Liver (tissue), 9 donors: ENCODE data around the gene EDRF1. TPM values are rescaled to one million over a fixed set of nuclear protein-coding genes. Genes with fewer than 3 reads are reported as not detected.

Experiments
- DNase-seq: peaks from one replicate; pipeline ENCODE4 v3.0.0-alpha.2; 2017; ENCODE audit warnings: low spot score
- H3K27ac ChIP-seq, 2 donors: one replicate each; pipeline ENCODE4 v1.7.0; 2013; ENCODE audit warnings: inconsistent platforms in 2 of 2, low read length in 2 of 2, control low read depth in 1 of 2, low read depth in 1 of 2, mild to moderate bottlenecking in 1 of 2
- H3K27me3 ChIP-seq, 4 donors: one replicate each; pipeline versions ENCODE4 v1.6.1 to v1.7.0; 2013; ENCODE audit warnings: low read length in 3 of 4, inconsistent platforms in 1 of 4, mild to moderate bottlenecking in 1 of 4, moderate library complexity in 1 of 4; ENCODE audit not compliant: control insufficient read depth in 4 of 4, insufficient read depth in 4 of 4
- H3K36me3 ChIP-seq, 4 donors: one replicate each; pipeline versions ENCODE4 v1.6.1 to v1.7.0; 2013; ENCODE audit warnings: low read length in 3 of 4, mild to moderate bottlenecking in 3 of 4, low read depth in 1 of 4, moderate library complexity in 1 of 4; ENCODE audit not compliant: control insufficient read depth in 4 of 4, insufficient read depth in 3 of 4
- H3K4me1 ChIP-seq, 4 donors: one replicate each; pipeline versions ENCODE4 v1.6.1 to v1.7.0; 2013; ENCODE audit warnings: low read length in 3 of 4, mild to moderate bottlenecking in 3 of 4, moderate library complexity in 1 of 4; ENCODE audit not compliant: control insufficient read depth in 4 of 4, insufficient read depth in 4 of 4
- H3K4me3 ChIP-seq, 3 donors: one replicate each; pipeline versions ENCODE4 v1.6.1 to v1.7.0; 2013; ENCODE audit warnings: low read length in 3 of 3, control low read depth in 1 of 3, low read depth in 1 of 3, mild to moderate bottlenecking in 1 of 3
- H3K9ac ChIP-seq, 2 donors: one replicate each; pipeline ENCODE4 v1.7.0; 2013; ENCODE audit warnings: low read length in 2 of 2, mild to moderate bottlenecking in 2 of 2, moderate library complexity in 2 of 2, control low read depth in 1 of 2, low read depth in 1 of 2
- H3K9me3 ChIP-seq, 4 donors: one replicate each; pipeline versions ENCODE4 v1.6.1 to v1.7.0; 2013; ENCODE audit warnings: low read length in 3 of 4; ENCODE audit not compliant: control insufficient read depth in 4 of 4
- EGR1 ChIP-seq, 2 donors: IDR thresholded peaks; 2 replicates each; pipeline ENCODE4 v1.6.1; 2016 to 2018; ENCODE audit warnings: antibody characterized with exemption in 2 of 2, low read depth in 2 of 2
- FOXA1 ChIP-seq: IDR thresholded peaks from 2 replicates; pipeline ENCODE4 v1.6.1; 2016; ENCODE audit warnings: antibody characterized with exemption
- FOXA2 ChIP-seq: IDR thresholded peaks from 2 replicates; pipeline ENCODE4 v1.6.1; 2016; ENCODE audit warnings: antibody characterized with exemption
- GABPA ChIP-seq, 2 donors: IDR thresholded peaks in 1 of 2; conservative IDR thresholded peaks in 1 of 2; 2 replicates each; pipeline ENCODE4 v1.6.1; 2016; ENCODE audit warnings: antibody characterized with exemption in 2 of 2, mild to moderate bottlenecking in 1 of 2, moderate library complexity in 1 of 2
- HNF4A ChIP-seq, 2 donors: conservative IDR thresholded peaks; 2 replicates each; pipeline ENCODE4 v1.6.1; 2016; ENCODE audit warnings: antibody characterized with exemption in 2 of 2, mild to moderate bottlenecking in 2 of 2
- HNF4G ChIP-seq: IDR thresholded peaks from 2 replicates; pipeline ENCODE4 v1.6.1; 2016; ENCODE audit warnings: antibody characterized with exemption
- JUND ChIP-seq, 2 donors: IDR thresholded peaks; 2 replicates each; pipeline ENCODE4 v1.6.1; 2016; ENCODE audit warnings: antibody characterized with exemption in 2 of 2
- NR2F2 ChIP-seq: IDR thresholded peaks from 2 replicates; pipeline ENCODE4 v1.6.1; 2016; ENCODE audit warnings: antibody characterized with exemption
- RAD21 ChIP-seq, 2 donors: IDR thresholded peaks; 2 replicates each; pipeline ENCODE4 v1.6.1; 2016; ENCODE audit warnings: antibody characterized with exemption in 2 of 2, mild to moderate bottlenecking in 2 of 2
- RXRA ChIP-seq, 2 donors: IDR thresholded peaks; 2 replicates each; pipeline ENCODE4 v1.6.1; 2017 to 2018; ENCODE audit warnings: antibody characterized with exemption in 2 of 2, mild to moderate bottlenecking in 1 of 2
- SP1 ChIP-seq: IDR thresholded peaks from 2 replicates; pipeline ENCODE4 v1.6.1; 2018; ENCODE audit warnings: antibody characterized with exemption, mild to moderate bottlenecking
- TAF1 ChIP-seq: conservative IDR thresholded peaks from 2 replicates; pipeline ENCODE4 v1.6.1; 2016; ENCODE audit warnings: antibody characterized with exemption, mild to moderate bottlenecking
- YY1 ChIP-seq: IDR thresholded peaks from 2 replicates; pipeline ENCODE4 v1.6.1; 2016; ENCODE audit warnings: antibody characterized with exemption, mild to moderate bottlenecking
- WGBS: extraction: QIAGEN DNeasy Blood & Tissue Kit; methylation state at CpG from one replicate; pipeline ENCODE4 v1.1.7; 2013; 5-methylcytosine and 5-hydroxymethylcytosine counted together
- polyA plus RNA-seq, 2 donors: library from polyadenylated mRNA; stranded (reverse) in 1 of 2; unstranded in 1 of 2; fragments of 200-250 nt in 1 of 2; fragments of >200 nt in 1 of 2; fragmentation: Nextera tagmentation in 1 of 2; extraction: Ambion mirVana in 1 of 2; gene quantifications; one replicate each; pipeline versions ENCODE4 v1.2.1 to v1.2.3, GENCODE V29; 2013 to 2015
- total RNA-seq, 2 donors: library from RNA; depleted of rRNA; stranded (reverse); fragments of >200 nt; gene quantifications; one replicate each; pipeline ENCODE4 v1.2.3, GENCODE V29; 2014
- TF ChIP-seq, protein P1 (sequence below): IDR thresholded peaks from 2 replicates; pipeline ENCODE4 v1.6.1; 2016; ENCODE audit warnings: antibody characterized with exemption
- TF ChIP-seq, protein P2 (sequence below): IDR thresholded peaks from 2 replicates; pipeline ENCODE4 v1.6.1; 2016; ENCODE audit warnings: antibody characterized with exemption
- TF ChIP-seq, protein P3 (sequence below): fragments of 150-350 bp; IDR thresholded peaks from 2 replicates; pipeline ENCODE4 v1.5.1; 2017; ENCODE audit warnings: improper control_type of control experiment, low read depth, low read length; ENCODE audit not compliant: missing input control
- TF ChIP-seq, protein P4 (sequence below): IDR thresholded peaks from 2 replicates; pipeline ENCODE4 v1.6.1; 2016; ENCODE audit warnings: antibody characterized with exemption
- TF ChIP-seq, protein P5 (sequence below): IDR thresholded peaks from 2 replicates; pipeline ENCODE4 v1.6.1; 2016; ENCODE audit warnings: antibody characterized with exemption, mild to moderate bottlenecking
- donor health status: healthy.
- donor health status: healthy.
- donor health status: healthy.
- donor health status: healthy.
- donor health status: healthy.

EDRF1 gene
- total and polyA plus RNA-seq, 4 donors, result 3.9 to 17.0 (median 9.2) TPM

DNA sequence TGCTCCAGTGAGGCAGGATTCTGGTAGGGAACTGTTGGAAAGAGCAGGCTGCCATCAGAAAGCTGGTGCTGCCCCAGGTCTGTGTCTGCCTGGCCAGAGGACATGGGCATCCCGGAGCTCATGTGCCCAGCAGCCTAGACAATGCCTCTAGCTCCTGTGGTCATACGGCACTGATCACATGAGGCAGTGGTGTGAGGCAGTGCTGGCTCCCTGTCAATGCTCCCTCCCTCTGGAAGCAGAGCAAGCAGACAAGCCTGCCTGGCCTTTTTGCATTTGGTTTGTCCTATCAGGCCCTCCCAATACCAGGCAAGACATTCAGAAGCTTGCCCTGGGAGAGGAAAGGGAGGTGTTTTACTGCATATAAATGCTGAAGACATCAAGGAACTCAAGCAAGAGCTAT lies 75.6 kb downstream of the EDRF1 start (continued):
- TF ChIP-seq, protein P1, sequence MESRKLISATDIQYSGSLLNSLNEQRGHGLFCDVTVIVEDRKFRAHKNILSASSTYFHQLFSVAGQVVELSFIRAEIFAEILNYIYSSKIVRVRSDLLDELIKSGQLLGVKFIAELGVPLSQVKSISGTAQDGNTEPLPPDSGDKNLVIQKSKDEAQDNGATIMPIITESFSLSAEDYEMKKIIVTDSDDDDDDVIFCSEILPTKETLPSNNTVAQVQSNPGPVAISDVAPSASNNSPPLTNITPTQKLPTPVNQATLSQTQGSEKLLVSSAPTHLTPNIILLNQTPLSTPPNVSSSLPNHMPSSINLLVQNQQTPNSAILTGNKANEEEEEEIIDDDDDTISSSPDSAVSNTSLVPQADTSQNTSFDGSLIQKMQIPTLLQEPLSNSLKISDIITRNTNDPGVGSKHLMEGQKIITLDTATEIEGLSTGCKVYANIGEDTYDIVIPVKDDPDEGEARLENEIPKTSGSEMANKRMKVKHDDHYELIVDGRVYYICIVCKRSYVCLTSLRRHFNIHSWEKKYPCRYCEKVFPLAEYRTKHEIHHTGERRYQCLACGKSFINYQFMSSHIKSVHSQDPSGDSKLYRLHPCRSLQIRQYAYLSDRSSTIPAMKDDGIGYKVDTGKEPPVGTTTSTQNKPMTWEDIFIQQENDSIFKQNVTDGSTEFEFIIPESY, result no peak
- TF ChIP-seq RAD21 (IDR thresholded peaks at IDR 0.05), result no peak
- TF ChIP-seq FOXA2, result no peak
- no peak for TF ChIP-seq JUND (IDR thresholded peaks at IDR 0.05)
- TF ChIP-seq GABPA (IDR thresholded peaks at IDR 0.05 in 1 of 2, conservative IDR thresholded peaks at IDR 0.05 in 1 of 2), result no peak

DNA sequence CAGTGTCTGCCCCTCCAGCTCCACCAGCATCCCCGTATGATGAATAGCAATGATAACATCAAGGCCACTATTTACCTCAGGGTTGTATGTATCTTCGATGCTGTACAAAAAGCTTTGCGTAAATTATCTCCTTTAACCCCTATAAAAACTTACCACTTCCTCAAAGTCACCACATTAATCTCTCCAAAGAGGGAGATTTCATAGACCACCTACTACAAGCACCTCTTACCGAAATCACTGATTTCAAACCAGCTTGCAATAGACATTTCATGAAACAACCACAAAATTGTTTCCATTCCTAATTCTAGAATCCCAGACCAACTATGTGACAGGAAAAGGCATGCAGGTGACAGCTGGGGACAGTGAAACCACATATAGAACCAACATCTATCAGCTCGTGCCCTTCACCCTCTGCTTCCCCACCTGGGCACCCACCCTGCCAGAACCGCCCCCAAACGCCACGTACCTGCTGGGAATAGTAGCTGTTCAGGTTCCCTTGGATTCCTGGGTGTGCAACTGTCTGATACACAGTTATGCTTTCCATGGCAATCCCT lies 76.2 kb downstream of the EDRF1 start:
- no peaks in the 10 kb centered on the region for H3K4me1 ChIP-seq
- no peaks in the 10 kb centered on the region for H3K27me3 ChIP-seq
- 84% methylated on average over 8 of the region's 8 CpGs for WGBS
- H3K9ac ChIP-seq, result no peak overlapping the region
- no peaks in the 10 kb centered on the region for H3K9me3 ChIP-seq
- H3K27ac ChIP-seq, result no peak overlapping the region
- no peak for DNase-seq
- H3K4me3 ChIP-seq, result no peak overlapping the region
- peaks cover 7 to 60% (median 41%) of the 10 kb centered on the region in 4 donors for H3K36me3 ChIP-seq
- TF ChIP-seq, protein P2, sequence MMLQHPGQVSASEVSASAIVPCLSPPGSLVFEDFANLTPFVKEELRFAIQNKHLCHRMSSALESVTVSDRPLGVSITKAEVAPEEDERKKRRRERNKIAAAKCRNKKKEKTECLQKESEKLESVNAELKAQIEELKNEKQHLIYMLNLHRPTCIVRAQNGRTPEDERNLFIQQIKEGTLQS, result no peak
- TF ChIP-seq SP1 (no peak), TAF1 (no peak), RXRA (IDR thresholded peaks at IDR 0.05) (no peak), RAD21 (IDR thresholded peaks at IDR 0.05) (no peak), GABPA (IDR thresholded peaks at IDR 0.05 in 1 of 2, conservative IDR thresholded peaks at IDR 0.05 in 1 of 2) (no peak), NR2F2 (no peak), JUND (IDR thresholded peaks at IDR 0.05) (no peak), HNF4G (no peak), EGR1 (IDR thresholded peaks at IDR 0.05; ENCODE audit: low read depth in 2 of 2) (no peak), FOXA2 (no peak), FOXA1 (no peak), HNF4A (conservative IDR thresholded peaks at IDR 0.05) (no peak), YY1 (no peak)
- TF ChIP-seq, protein P3, sequence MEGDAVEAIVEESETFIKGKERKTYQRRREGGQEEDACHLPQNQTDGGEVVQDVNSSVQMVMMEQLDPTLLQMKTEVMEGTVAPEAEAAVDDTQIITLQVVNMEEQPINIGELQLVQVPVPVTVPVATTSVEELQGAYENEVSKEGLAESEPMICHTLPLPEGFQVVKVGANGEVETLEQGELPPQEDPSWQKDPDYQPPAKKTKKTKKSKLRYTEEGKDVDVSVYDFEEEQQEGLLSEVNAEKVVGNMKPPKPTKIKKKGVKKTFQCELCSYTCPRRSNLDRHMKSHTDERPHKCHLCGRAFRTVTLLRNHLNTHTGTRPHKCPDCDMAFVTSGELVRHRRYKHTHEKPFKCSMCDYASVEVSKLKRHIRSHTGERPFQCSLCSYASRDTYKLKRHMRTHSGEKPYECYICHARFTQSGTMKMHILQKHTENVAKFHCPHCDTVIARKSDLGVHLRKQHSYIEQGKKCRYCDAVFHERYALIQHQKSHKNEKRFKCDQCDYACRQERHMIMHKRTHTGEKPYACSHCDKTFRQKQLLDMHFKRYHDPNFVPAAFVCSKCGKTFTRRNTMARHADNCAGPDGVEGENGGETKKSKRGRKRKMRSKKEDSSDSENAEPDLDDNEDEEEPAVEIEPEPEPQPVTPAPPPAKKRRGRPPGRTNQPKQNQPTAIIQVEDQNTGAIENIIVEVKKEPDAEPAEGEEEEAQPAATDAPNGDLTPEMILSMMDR, result no peak
- TF ChIP-seq, protein P1, result no peak
- TF ChIP-seq, protein P4, sequence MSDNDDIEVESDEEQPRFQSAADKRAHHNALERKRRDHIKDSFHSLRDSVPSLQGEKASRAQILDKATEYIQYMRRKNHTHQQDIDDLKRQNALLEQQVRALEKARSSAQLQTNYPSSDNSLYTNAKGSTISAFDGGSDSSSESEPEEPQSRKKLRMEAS, result no peak
- TF ChIP-seq, protein P5, sequence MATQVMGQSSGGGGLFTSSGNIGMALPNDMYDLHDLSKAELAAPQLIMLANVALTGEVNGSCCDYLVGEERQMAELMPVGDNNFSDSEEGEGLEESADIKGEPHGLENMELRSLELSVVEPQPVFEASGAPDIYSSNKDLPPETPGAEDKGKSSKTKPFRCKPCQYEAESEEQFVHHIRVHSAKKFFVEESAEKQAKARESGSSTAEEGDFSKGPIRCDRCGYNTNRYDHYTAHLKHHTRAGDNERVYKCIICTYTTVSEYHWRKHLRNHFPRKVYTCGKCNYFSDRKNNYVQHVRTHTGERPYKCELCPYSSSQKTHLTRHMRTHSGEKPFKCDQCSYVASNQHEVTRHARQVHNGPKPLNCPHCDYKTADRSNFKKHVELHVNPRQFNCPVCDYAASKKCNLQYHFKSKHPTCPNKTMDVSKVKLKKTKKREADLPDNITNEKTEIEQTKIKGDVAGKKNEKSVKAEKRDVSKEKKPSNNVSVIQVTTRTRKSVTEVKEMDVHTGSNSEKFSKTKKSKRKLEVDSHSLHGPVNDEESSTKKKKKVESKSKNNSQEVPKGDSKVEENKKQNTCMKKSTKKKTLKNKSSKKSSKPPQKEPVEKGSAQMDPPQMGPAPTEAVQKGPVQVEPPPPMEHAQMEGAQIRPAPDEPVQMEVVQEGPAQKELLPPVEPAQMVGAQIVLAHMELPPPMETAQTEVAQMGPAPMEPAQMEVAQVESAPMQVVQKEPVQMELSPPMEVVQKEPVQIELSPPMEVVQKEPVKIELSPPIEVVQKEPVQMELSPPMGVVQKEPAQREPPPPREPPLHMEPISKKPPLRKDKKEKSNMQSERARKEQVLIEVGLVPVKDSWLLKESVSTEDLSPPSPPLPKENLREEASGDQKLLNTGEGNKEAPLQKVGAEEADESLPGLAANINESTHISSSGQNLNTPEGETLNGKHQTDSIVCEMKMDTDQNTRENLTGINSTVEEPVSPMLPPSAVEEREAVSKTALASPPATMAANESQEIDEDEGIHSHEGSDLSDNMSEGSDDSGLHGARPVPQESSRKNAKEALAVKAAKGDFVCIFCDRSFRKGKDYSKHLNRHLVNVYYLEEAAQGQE, result no peak
